Measurements from ENCODE around the gene RTF2. TPM values are rescaled to one million over a fixed set of nuclear protein-coding genes. Genes with fewer than 3 reads are reported as not detected.

The RTF2 gene
- total and polyA plus RNA-seq, 2 of the 13 experiments (the other 11 are each of a cell fraction or from before 2014, with no cell fraction given): 81.8 to 142 TPM

GRCh38 chr20:56511926-56512325, 43.5 kb downstream of the RTF2 start (continued):
- TF ChIP-seq MIER3 (CRISPR knock-in tag; IDR thresholded peaks at IDR 0.05; ENCODE audit: borderline replicate concordance): no peak
- TF ChIP-seq HES4 (CRISPR knock-in tag; IDR thresholded peaks at IDR 0.05; ENCODE audit: borderline replicate concordance): no peak
- TF ChIP-seq NFE2L1 (CRISPR knock-in tag; IDR thresholded peaks at IDR 0.05; ENCODE audit: borderline replicate concordance): no peak
- no peak for TF ChIP-seq ZNF331 (CRISPR knock-in tag; IDR thresholded peaks at IDR 0.05)
- TF ChIP-seq POLR2A (IDR thresholded peaks at IDR 0.05; ENCODE audit: insufficient read depth in 1 of 2, low read depth in 2 of 2, low read length in 2 of 2): no peak
- TF ChIP-seq JUND (CRISPR knock-in tag; IDR thresholded peaks at IDR 0.05): no peak
- TF ChIP-seq ZNF816 (CRISPR knock-in tag; IDR thresholded peaks at IDR 0.05; ENCODE audit: borderline replicate concordance): no peak
- no peak for TF ChIP-seq KDM5B (CRISPR knock-in tag; IDR thresholded peaks at IDR 0.05; ENCODE audit: borderline replicate concordance)
- TF ChIP-seq ZNF432 (CRISPR knock-in tag; IDR thresholded peaks at IDR 0.05; ENCODE audit: borderline replicate concordance): no peak
- TF ChIP-seq, protein P1, sequence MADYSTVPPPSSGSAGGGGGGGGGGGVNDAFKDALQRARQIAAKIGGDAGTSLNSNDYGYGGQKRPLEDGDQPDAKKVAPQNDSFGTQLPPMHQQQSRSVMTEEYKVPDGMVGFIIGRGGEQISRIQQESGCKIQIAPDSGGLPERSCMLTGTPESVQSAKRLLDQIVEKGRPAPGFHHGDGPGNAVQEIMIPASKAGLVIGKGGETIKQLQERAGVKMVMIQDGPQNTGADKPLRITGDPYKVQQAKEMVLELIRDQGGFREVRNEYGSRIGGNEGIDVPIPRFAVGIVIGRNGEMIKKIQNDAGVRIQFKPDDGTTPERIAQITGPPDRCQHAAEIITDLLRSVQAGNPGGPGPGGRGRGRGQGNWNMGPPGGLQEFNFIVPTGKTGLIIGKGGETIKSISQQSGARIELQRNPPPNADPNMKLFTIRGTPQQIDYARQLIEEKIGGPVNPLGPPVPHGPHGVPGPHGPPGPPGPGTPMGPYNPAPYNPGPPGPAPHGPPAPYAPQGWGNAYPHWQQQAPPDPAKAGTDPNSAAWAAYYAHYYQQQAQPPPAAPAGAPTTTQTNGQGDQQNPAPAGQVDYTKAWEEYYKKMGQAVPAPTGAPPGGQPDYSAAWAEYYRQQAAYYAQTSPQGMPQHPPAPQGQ (CRISPR knock-in tag; IDR thresholded peaks at IDR 0.05; ENCODE audit: borderline replicate concordance): no peak
- TF ChIP-seq ZNF354B (CRISPR knock-in tag; IDR thresholded peaks at IDR 0.05): no peak
- no peak for TF ChIP-seq ESRRA (CRISPR knock-in tag; IDR thresholded peaks at IDR 0.05; ENCODE audit: low read depth)
- no peak for TF ChIP-seq NKX3-1 (CRISPR knock-in tag; IDR thresholded peaks at IDR 0.05)
